ENCODE data around the gene ATOSA. TPM values are rescaled to one million over a fixed set of nuclear protein-coding genes. Genes with fewer than 3 reads are reported as not detected.

The ATOSA gene
- total and polyA plus RNA-seq, 2 of the 8 experiments (the other 6 are each of a cell fraction or from before 2014, with no cell fraction given) = 4.6 to 7.9 TPM

DNA sequence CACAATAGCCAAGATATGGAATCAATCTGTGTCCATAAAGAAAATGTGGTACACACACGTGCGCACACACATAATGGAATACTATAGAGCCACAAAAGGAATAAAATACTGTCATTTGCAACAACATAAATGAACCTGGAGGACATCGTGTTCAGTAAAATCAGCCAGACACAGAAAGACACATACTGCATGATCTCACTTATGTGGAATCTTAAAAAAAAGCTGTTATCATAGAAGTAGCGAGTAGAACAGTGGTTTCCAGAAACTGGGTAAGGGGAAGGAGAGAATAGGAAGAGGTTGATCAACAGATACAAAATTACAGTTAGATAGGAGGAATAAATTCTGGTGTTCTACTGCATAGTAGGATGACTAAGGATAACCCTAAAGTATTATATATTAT, 11.1 kb downstream of the ATOSA start (continued):
- TF ChIP-seq HDAC6 (IDR thresholded peaks at IDR 0.05; ENCODE audit: low read depth, low read length) = no peak
- no peak for TF ChIP-seq SP1 (IDR thresholded peaks at IDR 0.05; ENCODE audit: low read depth, low read length)
- TF ChIP-seq, protein P1, sequence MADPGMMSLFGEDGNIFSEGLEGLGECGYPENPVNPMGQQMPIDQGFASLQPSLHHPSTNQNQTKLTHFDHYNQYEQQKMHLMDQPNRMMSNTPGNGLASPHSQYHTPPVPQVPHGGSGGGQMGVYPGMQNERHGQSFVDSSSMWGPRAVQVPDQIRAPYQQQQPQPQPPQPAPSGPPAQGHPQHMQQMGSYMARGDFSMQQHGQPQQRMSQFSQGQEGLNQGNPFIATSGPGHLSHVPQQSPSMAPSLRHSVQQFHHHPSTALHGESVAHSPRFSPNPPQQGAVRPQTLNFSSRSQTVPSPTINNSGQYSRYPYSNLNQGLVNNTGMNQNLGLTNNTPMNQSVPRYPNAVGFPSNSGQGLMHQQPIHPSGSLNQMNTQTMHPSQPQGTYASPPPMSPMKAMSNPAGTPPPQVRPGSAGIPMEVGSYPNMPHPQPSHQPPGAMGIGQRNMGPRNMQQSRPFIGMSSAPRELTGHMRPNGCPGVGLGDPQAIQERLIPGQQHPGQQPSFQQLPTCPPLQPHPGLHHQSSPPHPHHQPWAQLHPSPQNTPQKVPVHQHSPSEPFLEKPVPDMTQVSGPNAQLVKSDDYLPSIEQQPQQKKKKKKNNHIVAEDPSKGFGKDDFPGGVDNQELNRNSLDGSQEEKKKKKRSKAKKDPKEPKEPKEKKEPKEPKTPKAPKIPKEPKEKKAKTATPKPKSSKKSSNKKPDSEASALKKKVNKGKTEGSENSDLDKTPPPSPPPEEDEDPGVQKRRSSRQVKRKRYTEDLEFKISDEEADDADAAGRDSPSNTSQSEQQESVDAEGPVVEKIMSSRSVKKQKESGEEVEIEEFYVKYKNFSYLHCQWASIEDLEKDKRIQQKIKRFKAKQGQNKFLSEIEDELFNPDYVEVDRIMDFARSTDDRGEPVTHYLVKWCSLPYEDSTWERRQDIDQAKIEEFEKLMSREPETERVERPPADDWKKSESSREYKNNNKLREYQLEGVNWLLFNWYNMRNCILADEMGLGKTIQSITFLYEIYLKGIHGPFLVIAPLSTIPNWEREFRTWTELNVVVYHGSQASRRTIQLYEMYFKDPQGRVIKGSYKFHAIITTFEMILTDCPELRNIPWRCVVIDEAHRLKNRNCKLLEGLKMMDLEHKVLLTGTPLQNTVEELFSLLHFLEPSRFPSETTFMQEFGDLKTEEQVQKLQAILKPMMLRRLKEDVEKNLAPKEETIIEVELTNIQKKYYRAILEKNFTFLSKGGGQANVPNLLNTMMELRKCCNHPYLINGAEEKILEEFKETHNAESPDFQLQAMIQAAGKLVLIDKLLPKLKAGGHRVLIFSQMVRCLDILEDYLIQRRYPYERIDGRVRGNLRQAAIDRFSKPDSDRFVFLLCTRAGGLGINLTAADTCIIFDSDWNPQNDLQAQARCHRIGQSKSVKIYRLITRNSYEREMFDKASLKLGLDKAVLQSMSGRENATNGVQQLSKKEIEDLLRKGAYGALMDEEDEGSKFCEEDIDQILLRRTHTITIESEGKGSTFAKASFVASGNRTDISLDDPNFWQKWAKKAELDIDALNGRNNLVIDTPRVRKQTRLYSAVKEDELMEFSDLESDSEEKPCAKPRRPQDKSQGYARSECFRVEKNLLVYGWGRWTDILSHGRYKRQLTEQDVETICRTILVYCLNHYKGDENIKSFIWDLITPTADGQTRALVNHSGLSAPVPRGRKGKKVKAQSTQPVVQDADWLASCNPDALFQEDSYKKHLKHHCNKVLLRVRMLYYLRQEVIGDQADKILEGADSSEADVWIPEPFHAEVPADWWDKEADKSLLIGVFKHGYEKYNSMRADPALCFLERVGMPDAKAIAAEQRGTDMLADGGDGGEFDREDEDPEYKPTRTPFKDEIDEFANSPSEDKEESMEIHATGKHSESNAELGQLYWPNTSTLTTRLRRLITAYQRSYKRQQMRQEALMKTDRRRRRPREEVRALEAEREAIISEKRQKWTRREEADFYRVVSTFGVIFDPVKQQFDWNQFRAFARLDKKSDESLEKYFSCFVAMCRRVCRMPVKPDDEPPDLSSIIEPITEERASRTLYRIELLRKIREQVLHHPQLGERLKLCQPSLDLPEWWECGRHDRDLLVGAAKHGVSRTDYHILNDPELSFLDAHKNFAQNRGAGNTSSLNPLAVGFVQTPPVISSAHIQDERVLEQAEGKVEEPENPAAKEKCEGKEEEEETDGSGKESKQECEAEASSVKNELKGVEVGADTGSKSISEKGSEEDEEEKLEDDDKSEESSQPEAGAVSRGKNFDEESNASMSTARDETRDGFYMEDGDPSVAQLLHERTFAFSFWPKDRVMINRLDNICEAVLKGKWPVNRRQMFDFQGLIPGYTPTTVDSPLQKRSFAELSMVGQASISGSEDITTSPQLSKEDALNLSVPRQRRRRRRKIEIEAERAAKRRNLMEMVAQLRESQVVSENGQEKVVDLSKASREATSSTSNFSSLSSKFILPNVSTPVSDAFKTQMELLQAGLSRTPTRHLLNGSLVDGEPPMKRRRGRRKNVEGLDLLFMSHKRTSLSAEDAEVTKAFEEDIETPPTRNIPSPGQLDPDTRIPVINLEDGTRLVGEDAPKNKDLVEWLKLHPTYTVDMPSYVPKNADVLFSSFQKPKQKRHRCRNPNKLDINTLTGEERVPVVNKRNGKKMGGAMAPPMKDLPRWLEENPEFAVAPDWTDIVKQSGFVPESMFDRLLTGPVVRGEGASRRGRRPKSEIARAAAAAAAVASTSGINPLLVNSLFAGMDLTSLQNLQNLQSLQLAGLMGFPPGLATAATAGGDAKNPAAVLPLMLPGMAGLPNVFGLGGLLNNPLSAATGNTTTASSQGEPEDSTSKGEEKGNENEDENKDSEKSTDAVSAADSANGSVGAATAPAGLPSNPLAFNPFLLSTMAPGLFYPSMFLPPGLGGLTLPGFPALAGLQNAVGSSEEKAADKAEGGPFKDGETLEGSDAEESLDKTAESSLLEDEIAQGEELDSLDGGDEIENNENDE (IDR thresholded peaks at IDR 0.05; ENCODE audit: insufficient replicate concordance, low read length) = no peak
- no peak for TF ChIP-seq EZH2 (IDR thresholded peaks at IDR 0.05; ENCODE audit: low read depth, low read length, severe bottlenecking)
- TF ChIP-seq SP4 (IDR thresholded peaks at IDR 0.05; ENCODE audit: low read length) = no peak

Data from H1 (cell line).